H1 (cell line): ENCODE measurements around the gene HOXB6. TPM values are rescaled to one million over a fixed set of nuclear protein-coding genes. Genes with fewer than 3 reads are reported as not detected.

Experiments
- CTCF ChIA-PET: fragments of 300-600 bp; sonication (Branson Sonifier 250); formaldehyde crosslinking; loops from one replicate; lab custom pipeline; 2021; ENCODE audit not compliant: partially characterized antibody; lab: Charles Lee
- POLR2A ChIA-PET: fragments of 300-600 bp; sonication (Branson Sonifier 250); formaldehyde crosslinking; loops from one replicate; lab custom pipeline; 2021; ENCODE audit warnings: inconsistent platforms; ENCODE audit not compliant: partially characterized antibody; lab: Charles Lee
- DNase-seq, 2 experiments: peaks; one replicate each; pipeline versions ENCODE4 v3.0.0 to v3.0.0-alpha.2; 2010 to 2022; ENCODE audit warnings: low spot score in 2 of 2, low read depth in 1 of 2, mixed read lengths in 1 of 2
- FAIRE-seq: peaks from 2 replicates; lab custom pipeline; 2011; peaks lifted over from hg19 to GRCh38; lab: Jason Lieb, UNC
- H2AFZ ChIP-seq: 2 replicates; pipeline ENCODE4 v1.8.1; 2012; ENCODE audit warnings: low read length, inconsistent platforms
- H2AK5ac ChIP-seq: 2 replicates; pipeline ENCODE4 v1.6.1; 2013; ENCODE audit warnings: low read depth, low read length
- H2BK120ac ChIP-seq: replicated peaks from 2 replicates; pipeline ENCODE3; 2013; ENCODE audit warnings: low read depth, low read length, inconsistent platforms
- H2BK12ac ChIP-seq: 2 replicates; pipeline ENCODE4 v1.6.1; 2013; ENCODE audit warnings: low read depth, low read length
- H2BK15ac ChIP-seq: 2 replicates; pipeline ENCODE4 v1.6.1; 2013; ENCODE audit warnings: low read length
- H2BK20ac ChIP-seq: 2 replicates; pipeline ENCODE4 v1.6.1; 2013; ENCODE audit warnings: low read length
- H2BK5ac ChIP-seq: 2 replicates; pipeline ENCODE4 v1.6.1; 2013; ENCODE audit warnings: low read depth, low read length
- H3K14ac ChIP-seq: 2 replicates; pipeline ENCODE4 v1.6.1; 2013; ENCODE audit warnings: inconsistent platforms; ENCODE audit not compliant: insufficient read length
- H3K18ac ChIP-seq: 2 replicates; pipeline ENCODE4 v1.6.1; 2013; ENCODE audit warnings: low read length; ENCODE audit errors: extremely low read depth
- H3K23ac ChIP-seq: 2 replicates; pipeline ENCODE4 v1.6.1; 2013; ENCODE audit warnings: inconsistent platforms; ENCODE audit not compliant: insufficient read length
- H3K23me2 ChIP-seq: 2 replicates; pipeline ENCODE4 v1.6.1; 2013; ENCODE audit warnings: low read depth, low read length
- H3K27ac ChIP-seq: 2 replicates; pipeline ENCODE4 v1.6.1; 2011; ENCODE audit warnings: low read depth, low read length, inconsistent platforms
- H3K27me3 ChIP-seq, 4 experiments: replicated peaks in 1 of 4; 1 replicate in 1 of 4; 2 replicates in 3 of 4; pipeline versions ENCODE4 v1.6.1 to v1.8.1; 2011 to 2013; ENCODE audit warnings: low read length in 3 of 4, mild to moderate bottlenecking in 3 of 4, inconsistent platforms in 2 of 4, mixed read lengths in 2 of 4, moderate library complexity in 1 of 4; ENCODE audit not compliant: control insufficient read depth in 3 of 4, insufficient read depth in 3 of 4; ENCODE audit errors: extremely low read depth in 1 of 4
- H3K36me3 ChIP-seq, 4 experiments: 2 replicates each; pipeline versions ENCODE4 v1.6.1 to v1.8.1; 2011 to 2013; ENCODE audit warnings: mild to moderate bottlenecking in 4 of 4, low read length in 3 of 4, moderate library complexity in 2 of 4, control low read depth in 1 of 4, inconsistent platforms in 1 of 4; ENCODE audit not compliant: insufficient read depth in 4 of 4, control insufficient read depth in 2 of 4
- H3K4ac ChIP-seq: replicated peaks from 2 replicates; pipeline ENCODE3; 2013; ENCODE audit warnings: low read length, low read depth, mixed read lengths, inconsistent platforms; ENCODE audit not compliant: insufficient read length
- H3K4me1 ChIP-seq, 4 experiments: replicated peaks in 1 of 4; 1 replicate in 1 of 4; 2 replicates in 3 of 4; pipeline versions ENCODE4 v1.6.1 to v1.8.1; 2011 to 2013; ENCODE audit warnings: low read length in 3 of 4, inconsistent platforms in 2 of 4, mixed read lengths in 1 of 4; ENCODE audit not compliant: insufficient read depth in 4 of 4, control insufficient read depth in 3 of 4
- H3K4me2 ChIP-seq, 2 experiments: 2 replicates each; pipeline versions ENCODE4 v1.6.1 to v1.8.1; 2011 to 2013; ENCODE audit warnings: low read depth in 2 of 2, low read length in 2 of 2, control low read depth in 1 of 2, inconsistent platforms in 1 of 2, mild to moderate bottlenecking in 1 of 2; ENCODE audit not compliant: insufficient read depth in 1 of 2
- H3K4me3 ChIP-seq, 4 experiments: fragments of 200-600, 300-600 bp in 1 of 4; sonication (generic), shearing (Covaris generic), sonication (Bioruptor Twin) in 1 of 4; 2 replicates each; pipeline versions ENCODE4 v1.5.1 to v1.8.1; 2011 to 2016; ENCODE audit warnings: low read length in 4 of 4, low read depth in 3 of 4, control low read depth in 2 of 4, inconsistent platforms in 2 of 4, mild to moderate bottlenecking in 2 of 4, mixed read lengths in 1 of 4, moderate library complexity in 1 of 4; ENCODE audit not compliant: insufficient read depth in 2 of 4; ENCODE audit errors: extremely low read depth in 1 of 4
- H3K56ac ChIP-seq: replicated peaks from 2 replicates; pipeline ENCODE3; 2013; ENCODE audit warnings: low read depth, mild to moderate bottlenecking, mixed read lengths, low read length, inconsistent platforms; ENCODE audit not compliant: insufficient read length
- H3K79me1 ChIP-seq: 2 replicates; pipeline ENCODE4 v1.6.1; 2013; ENCODE audit warnings: low read depth, low read length, control low read depth
- H3K79me2 ChIP-seq, 2 experiments: 2 replicates each; pipeline versions ENCODE4 v1.6.1 to v1.8.1; 2012 to 2013; ENCODE audit warnings: low read length in 2 of 2, mild to moderate bottlenecking in 2 of 2, inconsistent platforms in 1 of 2; ENCODE audit not compliant: insufficient read depth in 2 of 2, control insufficient read depth in 1 of 2
- H3K9ac ChIP-seq, 4 experiments: replicated peaks in 1 of 4; 1 replicate in 1 of 4; 2 replicates in 3 of 4; pipeline versions ENCODE4 v1.6.1 to v1.8.1; 2011 to 2013; ENCODE audit warnings: low read depth in 3 of 4, low read length in 3 of 4, control low read depth in 2 of 4, mild to moderate bottlenecking in 2 of 4, moderate library complexity in 2 of 4, inconsistent platforms in 1 of 4; ENCODE audit errors: extremely low read depth in 1 of 4
- H3K9me3 ChIP-seq, 2 experiments: 2 replicates each; pipeline versions ENCODE4 v1.6.1 to v1.8.1; 2012 to 2013; ENCODE audit warnings: mild to moderate bottlenecking in 2 of 2, moderate library complexity in 2 of 2, control low read depth in 1 of 2, inconsistent platforms in 1 of 2, low read depth in 1 of 2, low read length in 1 of 2, mixed read lengths in 1 of 2; ENCODE audit not compliant: insufficient read depth in 2 of 2
- H4K20me1 ChIP-seq, 2 experiments: replicated peaks in 1 of 2; 2 replicates each; pipeline versions ENCODE3 to v1.8.1; 2011 to 2013; ENCODE audit warnings: inconsistent platforms in 2 of 2, low read length in 2 of 2, mild to moderate bottlenecking in 1 of 2; ENCODE audit not compliant: insufficient read depth in 2 of 2, control insufficient read depth in 1 of 2
- H4K5ac ChIP-seq: 2 replicates; pipeline ENCODE4 v1.6.1; 2013; ENCODE audit warnings: low read length, low read depth, mixed read lengths, inconsistent platforms; ENCODE audit not compliant: insufficient read length
- H4K8ac ChIP-seq: 2 replicates; pipeline ENCODE4 v1.8.0; 2013; ENCODE audit warnings: mild to moderate bottlenecking, moderate library complexity, low read length, inconsistent platforms; ENCODE audit not compliant: insufficient read depth; ENCODE audit errors: extremely low read depth
- H4K91ac ChIP-seq: replicated peaks from 2 replicates; pipeline ENCODE3; 2013; ENCODE audit warnings: low read length, mixed read lengths, inconsistent platforms; ENCODE audit not compliant: insufficient read length
- ATF2 ChIP-seq: IDR thresholded peaks from 2 replicates; pipeline ENCODE4 v1.6.1; 2012; ENCODE audit warnings: low read length, inconsistent platforms
- CBX8 ChIP-seq: fragments of 300-800, 300-1000 bp; sonication (generic); IDR thresholded peaks from 2 replicates; pipeline ENCODE4 v1.7.1; 2016; ENCODE audit warnings: low read depth, low read length, borderline replicate concordance
- CHD1 ChIP-seq: IDR thresholded peaks from 2 replicates; pipeline ENCODE4 v1.6.1; 2012; ENCODE audit warnings: low read depth, low read length, improper control_type of control experiment
- EZH2 ChIP-seq: fragments of 200-600 bp; sonication (generic); IDR thresholded peaks from 2 replicates; pipeline ENCODE4 v1.7.1; 2012; ENCODE audit warnings: low read depth, mild to moderate bottlenecking, moderate library complexity, low read length, inconsistent platforms; ENCODE audit not compliant: severe bottlenecking
- HDAC2 ChIP-seq, 2 experiments: fragments of 300-600 bp in 1 of 2; sonication (generic) in 1 of 2; IDR thresholded peaks; 2 replicates each; pipeline ENCODE4 v1.6.1; 2011 to 2012; ENCODE audit warnings: low read depth in 2 of 2, low read length in 2 of 2, mild to moderate bottlenecking in 2 of 2, moderate library complexity in 2 of 2, borderline replicate concordance in 1 of 2, inconsistent platforms in 1 of 2
- NANOG ChIP-seq: IDR thresholded peaks from 2 replicates; pipeline ENCODE4 v1.6.1; 2011; ENCODE audit warnings: low read length, low read depth, mild to moderate bottlenecking, inconsistent platforms; ENCODE audit not compliant: insufficient read depth, poor library complexity, severe bottlenecking
- RNF2 ChIP-seq: fragments of 200-900, 300-1000 bp; sonication (generic); IDR thresholded peaks from 2 replicates; pipeline ENCODE4 v1.7.1; 2016; ENCODE audit warnings: borderline replicate concordance, low read depth, mild to moderate bottlenecking, antibody characterized with exemption, low read length; ENCODE audit not compliant: poor library complexity, severe bottlenecking; ENCODE audit errors: missing control alignments
- SUZ12 ChIP-seq: fragments of 200-600 bp; sonication (generic); IDR thresholded peaks from 2 replicates; pipeline ENCODE4 v1.6.1; 2012; ENCODE audit warnings: mild to moderate bottlenecking, inconsistent platforms, low read length, moderate library complexity, mixed read lengths
- WGBS, 2 experiments: shearing (Covaris generic) in 1 of 2; methylation state at CpG; one replicate each; pipeline versions ENCODE4 v1.1.6 to v1.1.7; 2013 to 2015; ENCODE audit warnings: low lambda C conversion rate in 2 of 2, mixed read lengths in 2 of 2, inconsistent platforms in 1 of 2, low coverage in 1 of 2, missing lambda C conversion rate in 1 of 2; ENCODE audit not compliant: insufficient replicate concordance in 2 of 2, insufficient coverage in 1 of 2, insufficient read length in 1 of 2; ENCODE audit errors: extremely low coverage in 1 of 2, missing lambda C conversion rate in 1 of 2; 5-methylcytosine and 5-hydroxymethylcytosine counted together
- polyA plus RNA-seq, 7 experiments: library from polyadenylated mRNA; depleted of rRNA in 3 of 7; stranded (reverse) in 5 of 7; unstranded in 2 of 7; fragments of >200 nt in 5 of 7; fragments of 200-250 nt in 2 of 7; gene quantifications; 1 replicate in 5 of 7; 2 replicates in 1 of 7; 4 replicates in 1 of 7; pipeline versions ENCODE4 v1.2.1 to v1.2.3, GENCODE V29; 2011 to 2013; ENCODE audit warnings: missing spikeins in 2 of 7, mixed read lengths in 2 of 7
- total RNA-seq: library from RNA; stranded (reverse); fragmentation: NEBNext Ultra II Directional; extraction: Animal tissue kit (Norgen Biotek cat#: 25700); gene quantifications from 2 replicates; pipeline ENCODE4 v1.2.1, GENCODE V29; 2021

HOXB6 gene
- total and polyA plus RNA-seq, 2 of the 8 experiments (the other 6 are each of a cell fraction or from before 2014, with no cell fraction given): not detected

- no peak overlapping the region for H3K27ac ChIP-seq
Observed at GRCh38 chr17:48575673-48576478, 28.9 kb downstream of the HOXB6 start.

More at GRCh38 chr17:48575673-48576478, 28.9 kb downstream of the HOXB6 start:
- Histone ChIP-seq H3K4ac (no peak overlapping the region), H3K4me2 (no peak overlapping the region; a peak in 1 of 4 replicates), H3K23ac (no peak overlapping the region), H4K20me1 (peaks cover 22 to 46% of the 10 kb centered on the region in 2 experiments), H4K91ac (no peak overlapping the region), H3K9ac (no peak overlapping the region), H2AK5ac (peak overlapping the region; percentile 32; the same call in 1 of the 2 replicates), H3K79me1 (no peaks in the 10 kb centered on the region), H3K27me3 (peaks cover 99 to 100% (median 100%) of the 10 kb centered on the region in 4 experiments), H3K18ac (no peak overlapping the region; the same call in 1 of the 2 replicates), H3K79me2 (no peaks in the 10 kb centered on the region), H2BK20ac (no peak overlapping the region), H4K8ac (no peak overlapping the region), H2BK120ac (no peak overlapping the region), H3K4me3 (no peak overlapping the region), H2AFZ (no peak overlapping the region), H2BK12ac (peak overlapping the region; percentile 69), H3K36me3 (no peaks in the 10 kb centered on the region; a peak in 1 of 8 replicates), H4K5ac (no peak overlapping the region), H3K9me3 (no peaks in the 10 kb centered on the region), H3K23me2 (no peaks in the 10 kb centered on the region), H3K14ac (no peak overlapping the region), H3K56ac (no peak overlapping the region), H2BK15ac (no peak overlapping the region), H3K4me1 (peaks cover 0 to 9% (median 3%) of the 10 kb centered on the region in 4 experiments; a peak in 4 of 7 replicates), H2BK5ac (no peak overlapping the region)
- FAIRE-seq: no peak
- TF ChIP-seq CBX8 (peak; percentile 79; the same call in 1 of the 2 replicates), ATF2 (no peak), CHD1 (no peak), SUZ12 (peak; percentile 86), HDAC2 (IDR thresholded peaks at IDR 0.05; ENCODE audit: borderline replicate concordance in 1 of 2, low read depth in 2 of 2, low read length in 2 of 2) (no peak), RNF2 (peak; percentile 98), EZH2 (peak; percentile 85), NANOG (no peak)
- ChIA-PET POLR2A (no interaction called here), CTCF (interaction anchor here (1.0 to 1.4 kb wide), 2 partner anchors 12 to 28 kb away, joined by 3 to 4 read pairs; no protein-coding TSS in a partner anchor)
- WGBS, 2 experiments: 11% methylated on average over 20 of the region's 22 CpGs; no CpG with 5 or more reads in 1 of the 2 experiments
- DNase-seq: no peak
